Measurements from ENCODE around the gene CENPH.
A peak's percentile ranks its signal among the peaks of the same experiment; 100 is the strongest.

CENPH gene

DNA sequence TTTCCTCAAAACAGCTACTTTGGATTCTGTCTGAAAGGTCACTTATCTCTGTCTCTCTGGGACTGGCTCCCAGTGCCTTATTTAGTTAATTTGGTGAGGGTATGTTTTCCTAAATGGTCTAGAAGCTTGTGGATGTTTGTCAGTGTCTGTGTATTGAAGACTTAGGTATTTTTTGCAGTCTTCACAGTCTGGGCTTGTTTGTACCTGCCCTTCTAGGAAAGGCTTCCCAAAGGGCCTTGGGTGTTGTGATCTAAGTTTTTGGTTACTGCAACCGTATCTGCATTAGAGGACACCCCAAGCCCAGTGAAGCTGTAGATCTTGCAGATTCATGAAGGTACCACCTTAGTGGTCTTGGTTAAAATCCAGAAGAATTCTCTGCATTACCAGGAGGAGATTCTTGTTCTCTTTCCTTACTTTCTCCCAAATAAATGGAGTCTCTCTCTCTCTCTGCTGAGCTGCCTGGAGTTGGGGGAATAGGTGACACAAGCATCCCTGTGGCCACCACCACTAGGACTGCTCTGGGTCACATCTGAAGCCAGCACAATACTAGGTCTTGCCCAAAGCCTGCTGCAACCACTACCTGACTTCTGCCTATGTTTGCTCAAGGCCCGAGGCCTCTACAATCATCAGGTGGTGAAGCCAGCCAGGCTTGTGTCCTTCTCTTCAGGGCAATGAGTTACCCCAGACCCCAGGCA lies 40.3 kb upstream of the CENPH start:
- Histone ChIP-seq H2BK15ac (ENCODE audit: low read length) (no peak overlapping the region), H2BK120ac (ENCODE audit: low read depth, low read length) (no peak overlapping the region), H2AFZ (ENCODE audit: low read length) (no peak overlapping the region), H3K14ac (ENCODE audit: low read length) (no peak overlapping the region), H3K27ac (replicated peaks; ENCODE audit: low read length) (no peak overlapping the region), H3K18ac (ENCODE audit: low read length) (no peak overlapping the region), H3K4me3 (ENCODE audit: low read length in 2 of 2) (no peak overlapping the region), H3K79me1 (ENCODE audit: low read depth, low read length) (no peaks in the 10 kb centered on the region), H3K23ac (ENCODE audit: low read depth, low read length, poor library complexity) (peak overlapping the region; percentile 57), H3K9me3 (replicated peaks in 1 of 2; ENCODE audit: control insufficient read depth in 2 of 2, insufficient read depth in 1 of 2, low read depth in 1 of 2, low read length in 2 of 2) (no peaks in the 10 kb centered on the region), H3K9ac (ENCODE audit: low read depth, low read length, poor library complexity) (no peak overlapping the region), H4K91ac (ENCODE audit: low read depth, low read length, poor library complexity) (no peak overlapping the region), H3K36me3 (replicated peaks in 1 of 2; ENCODE audit: control insufficient read depth in 2 of 2, insufficient read depth in 2 of 2, low read length in 2 of 2) (no peaks in the 10 kb centered on the region), H3K27me3 (ENCODE audit: control insufficient read depth in 3 of 3, insufficient read depth in 3 of 3, low read depth in 1 of 3, low read length in 3 of 3) (no peaks in the 10 kb centered on the region), H3K4me1 (ENCODE audit: control insufficient read depth in 2 of 2, insufficient read depth in 1 of 2, low read depth in 1 of 2, low read length in 2 of 2) (no peaks in the 10 kb centered on the region), H3K4ac (ENCODE audit: low read length) (no peak overlapping the region), H2BK5ac (ENCODE audit: low read length) (no peak overlapping the region), H4K8ac (ENCODE audit: low read depth, low read length) (no peak overlapping the region), H2BK12ac (ENCODE audit: low read length) (no peak overlapping the region), H3K4me2 (ENCODE audit: insufficient read depth, low read length, poor library complexity, severe bottlenecking) (no peak overlapping the region), H2AK5ac (ENCODE audit: low read depth, low read length) (no peak overlapping the region)
- no peak for DNase-seq (ENCODE audit: low spot score)
- no CpG with 5 or more reads among the region's 2 CpGs for WGBS, 2 donors (ENCODE audit: extremely low coverage in 2 of 2, insufficient read length in 2 of 2, insufficient replicate concordance in 1 of 2)

DNA sequence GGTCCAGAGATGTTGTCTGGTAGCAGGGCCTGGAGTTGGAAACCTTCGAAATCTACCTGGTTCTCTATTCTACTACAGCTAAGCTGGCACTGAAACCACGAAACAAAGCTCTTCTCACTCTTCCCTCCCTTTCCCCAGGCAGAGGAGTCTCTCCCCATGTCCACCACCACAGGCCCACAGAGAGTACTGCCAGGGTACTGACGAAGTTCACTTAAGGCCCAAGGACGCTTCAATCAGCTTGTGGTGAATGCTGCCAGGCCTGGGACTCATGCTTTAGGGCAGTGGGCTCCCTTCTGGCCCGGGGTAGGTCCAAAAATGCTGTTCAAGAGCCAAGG lies 39.7 kb upstream of the CENPH start:
- Histone ChIP-seq H3K4me3 (ENCODE audit: low read length in 2 of 2) (no peak overlapping the region), H2AK5ac (ENCODE audit: low read depth, low read length) (no peak overlapping the region), H2BK15ac (ENCODE audit: low read length) (no peak overlapping the region), H3K27ac (replicated peaks; ENCODE audit: low read length) (no peak overlapping the region), H3K79me1 (ENCODE audit: low read depth, low read length) (no peaks in the 10 kb centered on the region), H2BK120ac (ENCODE audit: low read depth, low read length) (no peak overlapping the region), H3K4me1 (ENCODE audit: control insufficient read depth in 2 of 2, insufficient read depth in 1 of 2, low read depth in 1 of 2, low read length in 2 of 2) (no peaks in the 10 kb centered on the region), H3K27me3 (ENCODE audit: control insufficient read depth in 3 of 3, insufficient read depth in 3 of 3, low read depth in 1 of 3, low read length in 3 of 3) (no peaks in the 10 kb centered on the region), H3K36me3 (replicated peaks in 1 of 2; ENCODE audit: control insufficient read depth in 2 of 2, insufficient read depth in 2 of 2, low read length in 2 of 2) (no peaks in the 10 kb centered on the region), H3K23ac (ENCODE audit: low read depth, low read length, poor library complexity) (peak overlapping the region; percentile 57), H2BK12ac (ENCODE audit: low read length) (no peak overlapping the region), H3K9ac (ENCODE audit: low read depth, low read length, poor library complexity) (no peak overlapping the region), H3K9me3 (replicated peaks in 1 of 2; ENCODE audit: control insufficient read depth in 2 of 2, insufficient read depth in 1 of 2, low read depth in 1 of 2, low read length in 2 of 2) (no peaks in the 10 kb centered on the region), H3K18ac (ENCODE audit: low read length) (no peak overlapping the region), H2AFZ (ENCODE audit: low read length) (no peak overlapping the region), H3K4me2 (ENCODE audit: insufficient read depth, low read length, poor library complexity, severe bottlenecking) (no peak overlapping the region), H3K14ac (ENCODE audit: low read length) (no peak overlapping the region), H3K4ac (ENCODE audit: low read length) (no peak overlapping the region), H2BK5ac (ENCODE audit: low read length) (no peak overlapping the region), H4K8ac (ENCODE audit: low read depth, low read length) (no peak overlapping the region), H4K91ac (ENCODE audit: low read depth, low read length, poor library complexity) (no peak overlapping the region)
- no peak for DNase-seq (ENCODE audit: low spot score)
- no CpG with 5 or more reads among the region's 5 CpGs for WGBS, 2 donors (ENCODE audit: extremely low coverage in 2 of 2, insufficient read length in 2 of 2, insufficient replicate concordance in 1 of 2)

DNA sequence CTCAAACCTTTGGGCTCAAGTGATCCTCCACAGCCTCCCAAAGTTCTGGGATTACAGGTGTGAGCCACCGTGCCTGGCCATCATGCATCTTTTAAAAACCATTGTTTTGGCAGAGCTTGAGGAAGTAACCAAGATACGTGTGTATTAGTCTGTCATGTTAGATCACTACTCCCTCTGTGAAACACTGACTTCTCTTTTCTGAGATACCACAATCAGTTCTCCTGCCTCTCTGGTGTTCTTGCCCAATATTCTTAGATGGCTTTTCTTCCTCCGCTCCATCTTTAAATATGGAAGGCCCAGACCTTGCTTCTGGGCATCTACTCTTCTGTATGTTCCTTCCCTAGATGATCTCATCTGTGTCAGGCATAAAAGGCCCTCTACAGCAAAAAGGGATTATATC lies 36.7 kb upstream of the CENPH start:
- H3K4me1 ChIP-seq (ENCODE audit: control insufficient read depth in 2 of 2, insufficient read depth in 1 of 2, low read depth in 1 of 2, low read length in 2 of 2), result no peaks in the 10 kb centered on the region
- no peak overlapping the region for H2BK15ac ChIP-seq (ENCODE audit: low read length)
- H2AFZ ChIP-seq (ENCODE audit: low read length), result no peak overlapping the region
- WGBS, 2 donors (ENCODE audit: extremely low coverage in 2 of 2, insufficient read length in 2 of 2, insufficient replicate concordance in 1 of 2), result no CpG with 5 or more reads among the region's 3 CpGs
- no peaks in the 10 kb centered on the region for H3K36me3 ChIP-seq (replicated peaks in 1 of 2; ENCODE audit: control insufficient read depth in 2 of 2, insufficient read depth in 2 of 2, low read length in 2 of 2)
- H3K4me3 ChIP-seq (ENCODE audit: low read length in 2 of 2), result no peak overlapping the region
- H3K9ac ChIP-seq (ENCODE audit: low read depth, low read length, poor library complexity), result no peak overlapping the region
- no peak overlapping the region for H3K14ac ChIP-seq (ENCODE audit: low read length)
- no peak overlapping the region for H2BK5ac ChIP-seq (ENCODE audit: low read length)
- no peak overlapping the region for H2BK12ac ChIP-seq (ENCODE audit: low read length)
- DNase-seq (ENCODE audit: low spot score), result no peak
- no peaks in the 10 kb centered on the region for H3K79me1 ChIP-seq (ENCODE audit: low read depth, low read length)
- H3K18ac ChIP-seq (ENCODE audit: low read length), result no peak overlapping the region
- no peak overlapping the region for H4K91ac ChIP-seq (ENCODE audit: low read depth, low read length, poor library complexity)
- no peaks in the 10 kb centered on the region for H3K9me3 ChIP-seq (replicated peaks in 1 of 2; ENCODE audit: control insufficient read depth in 2 of 2, insufficient read depth in 1 of 2, low read depth in 1 of 2, low read length in 2 of 2)
- no peak overlapping the region for H3K4me2 ChIP-seq (ENCODE audit: insufficient read depth, low read length, poor library complexity, severe bottlenecking)
- H3K27ac ChIP-seq (replicated peaks; ENCODE audit: low read length), result no peak overlapping the region
- H2AK5ac ChIP-seq (ENCODE audit: low read depth, low read length), result no peak overlapping the region
- no peak overlapping the region for H4K8ac ChIP-seq (ENCODE audit: low read depth, low read length)
- no peak overlapping the region for H3K4ac ChIP-seq (ENCODE audit: low read length)
- H2BK120ac ChIP-seq (ENCODE audit: low read depth, low read length), result no peak overlapping the region
- H3K27me3 ChIP-seq (ENCODE audit: control insufficient read depth in 3 of 3, insufficient read depth in 3 of 3, low read depth in 1 of 3, low read length in 3 of 3), result no peaks in the 10 kb centered on the region
- H3K23ac ChIP-seq (ENCODE audit: low read depth, low read length, poor library complexity), result no peak overlapping the region

DNA sequence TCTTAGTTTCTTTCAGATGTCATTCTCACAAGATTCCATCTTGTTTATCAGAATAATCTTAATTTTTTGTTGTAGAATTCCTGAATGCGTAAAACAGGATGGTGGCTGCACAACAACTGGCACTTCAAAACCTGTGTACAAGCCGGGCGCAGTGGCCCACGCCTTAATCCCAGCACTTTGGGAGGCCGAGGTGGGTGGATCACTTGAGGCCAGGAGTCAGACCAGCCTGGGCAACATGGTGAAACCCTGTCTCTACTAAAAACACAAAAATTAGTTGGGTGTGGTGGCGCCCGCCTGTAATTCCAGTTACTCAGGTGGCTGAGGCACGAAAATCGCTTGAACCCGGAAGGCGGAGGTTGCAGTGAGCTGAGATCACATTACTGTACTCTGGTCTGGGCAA lies 32.9 kb upstream of the CENPH start:
- Histone ChIP-seq H3K4me3 (ENCODE audit: low read length in 2 of 2) (no peak overlapping the region), H3K4me2 (ENCODE audit: insufficient read depth, low read length, poor library complexity, severe bottlenecking) (no peak overlapping the region), H3K4me1 (ENCODE audit: control insufficient read depth in 2 of 2, insufficient read depth in 1 of 2, low read depth in 1 of 2, low read length in 2 of 2) (no peaks in the 10 kb centered on the region), H2BK120ac (ENCODE audit: low read depth, low read length) (no peak overlapping the region), H3K27me3 (ENCODE audit: control insufficient read depth in 3 of 3, insufficient read depth in 3 of 3, low read depth in 1 of 3, low read length in 3 of 3) (no peaks in the 10 kb centered on the region), H2AFZ (ENCODE audit: low read length) (no peak overlapping the region), H3K27ac (replicated peaks; ENCODE audit: low read length) (no peak overlapping the region), H2AK5ac (ENCODE audit: low read depth, low read length) (no peak overlapping the region), H4K8ac (ENCODE audit: low read depth, low read length) (no peak overlapping the region), H3K79me1 (ENCODE audit: low read depth, low read length) (no peaks in the 10 kb centered on the region), H3K4ac (ENCODE audit: low read length) (no peak overlapping the region), H3K9ac (ENCODE audit: low read depth, low read length, poor library complexity) (no peak overlapping the region), H3K18ac (ENCODE audit: low read length) (no peak overlapping the region), H4K91ac (ENCODE audit: low read depth, low read length, poor library complexity) (no peak overlapping the region), H3K9me3 (replicated peaks in 1 of 2; ENCODE audit: control insufficient read depth in 2 of 2, insufficient read depth in 1 of 2, low read depth in 1 of 2, low read length in 2 of 2) (no peaks in the 10 kb centered on the region), H3K14ac (ENCODE audit: low read length) (no peak overlapping the region), H2BK12ac (ENCODE audit: low read length) (no peak overlapping the region), H2BK15ac (ENCODE audit: low read length) (no peak overlapping the region), H3K23ac (ENCODE audit: low read depth, low read length, poor library complexity) (no peak overlapping the region), H3K36me3 (replicated peaks in 1 of 2; ENCODE audit: control insufficient read depth in 2 of 2, insufficient read depth in 2 of 2, low read length in 2 of 2) (no peaks in the 10 kb centered on the region), H2BK5ac (ENCODE audit: low read length) (no peak overlapping the region)
- no peak for DNase-seq (ENCODE audit: low spot score)
- no CpG with 5 or more reads among the region's 11 CpGs for WGBS, 2 donors (ENCODE audit: extremely low coverage in 2 of 2, insufficient read length in 2 of 2, insufficient replicate concordance in 1 of 2)

Measured in neuronal stem cell (in vitro differentiated cells).